HG02885 (cell line): Measurements from ENCODE around the gene TPI1.
A peak's percentile ranks its signal among the peaks of the same experiment; 100 is the strongest.

Experiments
- ATAC-seq: cut with Tn5 transposase; IDR thresholded peaks from one replicate; pipeline ENCODE4 v1.9.1; 2021; ENCODE audit warnings: mild to moderate bottlenecking; ENCODE audit not compliant: unreplicated experiment, poor library complexity

TPI1 gene

GRCh38 chr12:6827982-6828780 lies 39.1 kb upstream of the TPI1 start, which contains the start of gene P3H3:
P3H3 (plus strand) TSS chr12:6828407; CDS start chr12:6828441, 34 bp downstream.
- no peak for ATAC-seq

DNA sequence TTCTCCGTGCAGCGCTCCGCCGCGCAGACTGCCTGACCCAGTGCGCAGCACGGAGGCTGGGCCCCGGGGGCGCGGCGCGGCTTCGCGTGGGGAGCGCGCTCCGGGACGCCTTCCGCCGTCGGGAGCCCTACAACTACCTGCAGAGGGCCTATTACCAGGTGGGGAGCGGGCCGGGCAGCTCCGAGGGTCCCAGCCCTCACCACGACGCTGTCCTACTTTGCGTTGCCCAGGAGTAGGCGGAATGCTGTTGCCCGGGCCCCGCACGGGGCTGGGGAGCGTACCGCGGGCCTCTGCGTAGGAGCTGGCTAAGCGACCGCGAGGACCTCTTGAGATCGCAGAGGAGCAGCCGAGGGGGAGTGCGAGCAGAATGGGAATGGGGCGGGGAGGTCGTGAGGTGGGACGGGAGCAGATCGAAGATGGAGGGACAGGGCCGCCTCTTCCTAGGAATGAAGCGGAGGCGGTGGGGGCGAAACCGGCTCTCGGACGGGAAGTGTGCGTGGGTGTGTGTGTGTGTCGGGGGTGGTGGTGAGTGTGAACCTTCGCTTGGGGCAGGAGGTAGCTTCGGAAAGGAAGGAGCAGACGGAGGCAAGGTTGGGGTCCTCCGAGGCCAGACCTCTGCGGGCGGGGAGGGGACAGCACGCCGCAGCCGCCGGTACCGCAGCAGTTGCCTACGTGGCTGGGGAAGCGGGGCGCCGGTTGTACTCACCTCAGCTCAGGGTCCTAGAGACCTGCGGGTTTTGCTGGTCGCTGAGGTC lies 38.4 kb upstream of the TPI1 start:
- no peak for ATAC-seq

DNA sequence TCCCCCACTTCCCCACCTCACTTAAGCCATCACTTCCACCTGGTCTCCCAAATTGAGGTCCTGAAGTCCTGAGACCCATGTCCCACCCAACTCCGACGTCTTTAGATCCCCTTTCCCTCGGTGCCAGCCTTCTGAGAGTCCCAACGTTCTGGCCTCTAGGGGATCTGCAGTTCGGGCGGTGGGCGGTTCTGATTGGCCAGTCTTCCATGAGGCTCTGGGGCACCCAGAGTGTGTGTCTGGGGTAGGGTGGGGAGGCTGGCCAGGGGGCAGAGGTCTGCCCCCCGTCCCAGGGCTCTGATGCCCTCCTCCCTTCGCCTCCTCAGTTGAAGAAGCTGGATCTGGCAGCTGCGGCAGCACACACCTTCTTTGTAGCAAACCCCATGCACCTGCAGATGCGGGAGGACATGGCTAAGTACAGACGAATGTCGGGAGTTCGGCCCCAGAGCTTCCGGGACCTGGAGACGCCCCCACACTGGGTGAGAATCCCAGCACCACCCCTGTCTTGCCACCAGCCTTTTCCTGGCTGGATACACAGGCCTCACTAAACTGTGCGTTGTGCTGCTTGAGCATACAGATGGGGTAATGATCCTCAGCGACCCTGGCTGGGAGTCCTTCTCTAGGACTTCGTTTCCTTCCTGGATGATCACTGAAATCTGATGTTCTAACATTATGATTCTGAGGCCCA lies 37.7 kb upstream of the TPI1 start:
- no peak for ATAC-seq

GRCh38 chr12:6830286-6830890 lies 36.9 kb upstream of the TPI1 start:
- ATAC-seq: no peak

DNA sequence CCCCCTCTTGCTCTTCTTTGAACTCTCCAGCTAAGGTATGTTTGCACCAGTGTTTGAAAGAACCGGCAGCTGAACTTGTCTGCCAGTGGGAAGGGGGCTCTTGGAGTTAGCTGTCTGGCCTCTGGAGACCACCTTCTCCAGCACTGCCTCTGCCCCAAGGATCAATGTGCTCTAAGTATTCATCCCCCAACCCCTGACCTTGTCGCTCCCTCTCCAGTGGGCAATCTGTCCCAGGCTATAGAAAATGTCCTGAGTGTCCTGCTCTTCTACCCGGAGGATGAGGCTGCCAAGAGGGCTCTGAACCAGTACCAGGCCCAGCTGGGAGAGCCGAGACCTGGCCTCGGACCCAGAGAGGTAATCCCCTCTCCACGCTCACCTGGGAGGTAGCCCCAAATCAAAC lies 36.3 kb upstream of the TPI1 start:
- no peak for ATAC-seq

DNA sequence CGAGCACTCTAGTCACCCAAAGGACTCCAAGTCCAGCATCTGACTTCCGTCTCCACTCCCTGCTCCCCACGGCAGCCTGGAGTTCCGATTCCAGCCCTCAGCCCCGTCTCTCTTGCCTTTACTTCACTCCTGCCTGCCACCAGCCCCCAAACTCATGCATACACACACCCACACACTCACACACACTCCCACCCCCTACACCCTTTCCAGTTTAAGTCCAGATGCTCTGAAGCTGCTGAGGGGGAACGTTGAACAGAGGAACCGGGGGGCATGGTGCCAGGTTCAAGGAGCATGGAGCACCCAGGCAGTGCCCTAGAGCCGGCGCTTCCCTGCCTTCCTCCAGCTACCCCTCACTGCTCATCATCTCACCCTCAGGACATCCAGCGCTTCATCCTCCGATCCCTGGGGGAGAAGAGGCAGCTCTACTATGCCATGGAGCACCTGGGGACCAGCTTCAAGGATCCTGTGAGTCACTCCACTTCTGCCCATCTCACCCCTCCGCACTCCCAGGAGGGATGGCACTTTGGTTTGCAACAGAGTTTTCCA lies 35.8 kb upstream of the TPI1 start:
- ATAC-seq: no peak

- no peak for ATAC-seq
These were observed 35.2 kb upstream of the TPI1 start for GRCh38 chr12:6832125-6832524.

DNA sequence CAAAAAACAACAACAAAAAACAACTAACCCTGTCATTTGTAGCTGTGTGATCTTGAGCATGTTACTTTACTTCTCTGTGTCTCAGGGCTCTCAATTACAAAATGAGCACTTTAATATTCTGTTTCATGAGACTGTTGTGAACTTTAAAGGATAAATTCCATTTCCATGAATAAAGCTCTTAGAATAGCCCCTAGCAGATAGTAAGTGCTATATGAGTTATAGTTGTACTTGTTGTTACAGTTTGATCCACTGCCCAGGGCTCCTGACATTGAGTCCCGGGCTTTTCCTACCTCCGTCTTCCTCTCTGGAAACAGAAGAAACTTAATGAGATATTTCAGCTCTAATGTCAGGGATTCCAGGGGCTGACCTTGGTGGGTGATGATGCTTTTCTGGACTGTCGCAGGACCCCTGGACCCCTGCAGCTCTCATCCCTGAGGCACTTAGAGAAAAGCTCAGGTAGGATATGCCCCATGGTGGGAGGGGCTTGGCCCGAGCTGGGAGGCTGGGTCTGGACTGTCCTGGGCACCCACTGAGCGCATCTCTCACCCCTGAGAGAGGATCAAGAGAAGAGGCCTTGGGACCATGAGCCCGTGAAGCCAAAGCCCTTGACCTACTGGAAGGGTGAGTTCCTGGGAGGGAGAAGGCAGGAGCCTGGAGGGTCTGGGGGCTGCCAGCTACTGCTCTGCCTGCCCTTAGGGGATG lies 34.0 kb upstream of the TPI1 start:
- no peak for ATAC-seq

GRCh38 chr12:6834254-6834653 lies 33.1 kb upstream of the TPI1 start:
- no peak for ATAC-seq

DNA sequence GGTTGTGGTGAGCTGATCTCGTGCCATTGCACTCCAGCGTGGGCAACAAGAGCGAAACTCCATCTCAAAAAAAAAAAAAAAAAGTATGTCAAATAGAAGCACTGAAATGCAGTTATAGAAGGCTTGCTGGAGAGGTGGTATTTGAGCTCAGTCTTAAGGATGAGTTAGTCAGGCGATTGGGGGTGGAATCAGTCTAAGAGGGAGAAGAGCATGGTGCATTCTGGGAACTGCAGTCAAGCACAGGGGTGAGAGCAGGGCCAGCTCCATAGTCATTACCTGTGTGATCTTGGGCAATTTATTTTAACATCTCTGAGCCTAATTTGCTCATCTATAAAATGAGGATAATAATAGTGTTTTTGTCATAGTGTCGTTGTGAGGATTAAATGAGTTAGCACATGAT lies 32.5 kb upstream of the TPI1 start:
- ATAC-seq: no peak

- ATAC-seq: no peak
These were observed 30.5 kb upstream of the TPI1 start for GRCh38 chr12:6836851-6837250.

DNA sequence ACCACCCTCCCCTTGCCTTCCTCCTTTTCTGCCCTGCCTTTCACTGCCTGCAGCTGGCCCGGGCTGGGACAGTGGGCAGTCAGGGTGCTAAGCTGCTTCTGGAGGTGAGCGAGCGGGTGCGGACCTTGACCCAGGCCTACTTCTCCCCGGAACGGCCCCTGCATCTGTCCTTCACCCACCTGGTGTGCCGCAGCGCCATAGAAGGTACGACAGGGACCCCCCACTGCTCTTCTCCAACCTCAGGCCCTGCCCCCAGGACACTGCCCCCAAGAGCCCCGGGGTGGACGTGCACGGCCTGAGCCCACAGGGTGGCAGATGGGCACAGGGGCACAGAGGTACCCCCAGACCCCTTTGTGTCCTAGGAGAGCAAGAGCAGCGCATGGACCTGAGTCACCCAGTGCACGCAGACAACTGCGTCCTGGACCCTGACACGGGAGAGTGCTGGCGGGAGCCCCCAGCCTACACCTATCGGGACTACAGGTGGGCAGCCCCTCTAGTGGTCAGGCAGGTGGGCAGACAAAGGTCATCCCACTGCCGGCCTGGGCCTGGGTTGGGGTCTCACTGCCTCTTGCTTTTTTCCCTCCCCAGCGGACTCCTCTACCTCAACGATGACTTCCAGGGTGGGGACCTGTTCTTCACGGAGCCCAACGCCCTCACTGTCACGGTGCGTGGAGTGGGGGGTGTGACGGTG lies 29.8 kb upstream of the TPI1 start:
- ATAC-seq: no peak

DNA sequence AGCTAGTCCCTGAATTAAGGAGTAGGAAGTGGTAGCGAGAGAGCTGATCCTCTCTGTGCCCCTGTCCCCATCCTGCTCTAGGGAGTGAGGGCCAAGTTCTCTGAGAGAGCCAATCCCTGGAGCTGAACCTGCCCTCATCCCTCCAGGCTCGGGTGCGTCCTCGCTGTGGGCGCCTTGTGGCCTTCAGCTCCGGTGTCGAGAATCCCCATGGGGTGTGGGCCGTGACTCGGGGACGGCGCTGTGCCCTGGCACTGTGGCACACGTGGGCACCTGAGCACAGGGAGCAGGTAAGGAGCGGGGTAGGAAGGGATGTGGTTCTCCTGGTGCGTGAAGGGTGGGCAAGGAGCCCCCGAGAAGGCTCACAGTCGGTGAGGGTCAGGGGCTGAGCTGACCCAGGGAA lies 28.5 kb upstream of the TPI1 start:
- no peak for ATAC-seq

DNA sequence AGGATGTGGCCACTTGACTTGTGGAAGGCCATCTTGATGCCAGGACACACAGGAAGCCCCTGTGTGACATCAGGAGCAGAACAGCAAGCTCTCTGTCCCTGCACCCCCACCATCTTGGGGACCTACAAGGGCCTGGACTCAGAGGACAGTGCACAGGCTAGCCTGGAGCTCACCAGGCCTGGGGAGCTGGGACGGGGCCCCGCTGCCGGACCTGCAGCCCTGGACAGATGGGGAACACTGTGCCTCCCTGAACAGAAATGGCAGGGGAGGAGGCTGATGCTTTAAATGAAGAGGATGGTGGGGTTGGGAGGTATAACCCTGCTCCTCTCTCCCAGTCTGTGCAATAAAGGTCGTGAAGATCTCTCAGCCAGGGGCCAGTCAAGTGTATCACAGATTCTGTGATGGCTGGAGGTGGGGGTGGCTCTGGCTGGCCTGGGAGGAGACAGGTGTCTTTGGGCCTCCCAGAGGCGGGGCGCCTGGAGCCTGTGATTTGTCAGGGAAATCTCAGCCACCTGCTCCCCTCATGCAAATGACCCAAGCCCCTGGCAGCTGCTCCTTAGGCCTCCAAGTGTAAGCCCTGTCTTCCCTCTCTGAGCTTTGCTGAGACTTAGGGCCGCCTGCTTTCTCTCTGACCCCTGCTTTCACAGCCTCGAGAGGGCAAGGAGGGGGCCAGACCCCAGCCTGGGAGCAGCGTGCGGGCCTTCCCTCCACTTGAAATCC lies 27.7 kb upstream of the TPI1 start:
- ATAC-seq: peak; percentile 84

DNA sequence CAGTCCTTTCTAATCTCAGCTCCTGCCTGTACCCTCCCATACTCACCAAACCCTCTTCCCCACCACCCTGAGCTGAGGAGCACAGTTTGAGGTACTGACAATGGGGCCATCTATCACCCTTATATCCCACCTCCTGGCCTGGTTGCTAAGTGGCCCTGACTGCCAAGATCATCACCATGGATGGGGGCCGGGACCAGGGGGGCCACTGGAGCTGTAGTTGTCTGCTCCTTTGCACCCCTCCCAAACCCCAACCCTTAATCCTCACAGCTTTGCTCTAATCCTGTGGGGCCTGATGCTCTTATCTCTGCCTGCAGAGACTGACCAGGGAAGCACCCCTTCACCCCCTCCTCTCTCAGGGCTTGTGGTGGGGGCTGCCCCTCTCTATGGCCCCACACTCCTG lies 27.0 kb upstream of the TPI1 start:
- no peak for ATAC-seq

GRCh38 chr12:6840761-6841515 lies 26.4 kb upstream of the TPI1 start, which contains the start of gene GNB3:
GNB3 (plus strand) TSS chr12:6840925; CDS start chr12:6841288, 363 bp downstream.
- ATAC-seq: no peak

GRCh38 chr12:6842075-6842474 lies 25.3 kb upstream of the TPI1 start:
- no peak for ATAC-seq
